Measurements from ENCODE around the gene INPP1.
A peak's percentile ranks its signal among the peaks of the same experiment; 100 is the strongest.

INPP1 gene

GRCh38 chr2:190361572-190361971 lies 18.2 kb downstream of the INPP1 start:
- DNase-seq (ENCODE audit: low read depth), result no peak

- no peak for DNase-seq (ENCODE audit: low read depth)
Observed at GRCh38 chr2:190362894-190363293, 19.5 kb downstream of the INPP1 start.

GRCh38 chr2:190365499-190366204 lies 22.3 kb downstream of the INPP1 start:
- DNase-seq (ENCODE audit: low read depth), result no peak

- DNase-seq (ENCODE audit: low read depth), result no peak
Observed at GRCh38 chr2:190366248-190366753, 22.9 kb downstream of the INPP1 start.

- DNase-seq (ENCODE audit: low read depth), result no peak
Observed at GRCh38 chr2:190367091-190367490, 23.7 kb downstream of the INPP1 start.

GRCh38 chr2:190369635-190370034 lies 26.2 kb downstream of the INPP1 start:
- no peak for DNase-seq (ENCODE audit: low read depth)

- no peak for DNase-seq (ENCODE audit: low read depth)
Observed at GRCh38 chr2:190376083-190376482, 32.7 kb downstream of the INPP1 start.

- no peak for DNase-seq (ENCODE audit: low read depth)
Observed at GRCh38 chr2:190376591-190377245, 33.3 kb downstream of the INPP1 start.

- no peak for DNase-seq (ENCODE audit: low read depth)
Observed at GRCh38 chr2:190378880-190379237, 35.5 kb downstream of the INPP1 start.

- DNase-seq (ENCODE audit: low read depth), result no peak
Observed at GRCh38 chr2:190379249-190379964, 36.0 kb downstream of the INPP1 start.

GRCh38 chr2:190380962-190381412 lies 37.6 kb downstream of the INPP1 start:
- DNase-seq (ENCODE audit: low read depth), result no peak

GRCh38 chr2:190382851-190383250 lies 39.5 kb downstream of the INPP1 start:
- DNase-seq (ENCODE audit: low read depth), result peak; percentile 8

- no peak for DNase-seq (ENCODE audit: low read depth)
Observed at GRCh38 chr2:190387422-190387821, 44.0 kb downstream of the INPP1 start.

- no peak for DNase-seq (ENCODE audit: low read depth)
Observed at GRCh38 chr2:190396271-190396670, 52.9 kb downstream of the INPP1 start.

- no peak for DNase-seq (ENCODE audit: low read depth)
Observed at GRCh38 chr2:190402986-190403603, 59.7 kb downstream of the INPP1 start.

GRCh38 chr2:190404487-190404886 lies 61.1 kb downstream of the INPP1 start:
- peak; percentile 8 for DNase-seq (ENCODE audit: low read depth)

GRCh38 chr2:190405070-190405469 lies 61.7 kb downstream of the INPP1 start:
- no peak for DNase-seq (ENCODE audit: low read depth)

GRCh38 chr2:190405995-190406394 lies 62.6 kb downstream of the INPP1 start:
- DNase-seq (ENCODE audit: low read depth), result no peak

GRCh38 chr2:190406805-190407204 lies 63.4 kb downstream of the INPP1 start:
- DNase-seq (ENCODE audit: low read depth), result no peak

- no peak for DNase-seq (ENCODE audit: low read depth)
Observed at GRCh38 chr2:190407246-190407661, 63.9 kb downstream of the INPP1 start.

- DNase-seq (ENCODE audit: low read depth), result no peak
Observed at GRCh38 chr2:190407662-190408537, 64.5 kb downstream of the INPP1 start, which contains the start of gene MFSD6. TSS of gene MFSD6 (plus strand) at chr2:190408355. CDS start at chr2:190436030, 27,675 bp downstream.

All from non-pigmented ciliary epithelial cell (primary cell).